GM23338 (cell line): ENCODE results near the gene APOL6. TPM values are rescaled to one million over a fixed set of nuclear protein-coding genes. Genes with fewer than 3 reads are reported as not detected.

Experiments
- ATAC-seq: fragments of 200-7000 bp; cut with Tn5 transposase; 3 replicates; pipeline ENCODE4 v1.9.1; 2020
- DNase-seq: peaks from one replicate; pipeline ENCODE4 v3.0.0-alpha.2; 2015; ENCODE audit warnings: low spot score
- H2AFZ ChIP-seq: fragments of 200-600 bp; sonication (generic); 2 replicates; pipeline ENCODE4 v1.8.0; 2016; ENCODE audit warnings: antibody characterized with exemption, mild to moderate bottlenecking, moderate library complexity
- H3F3A ChIP-seq: fragments of 200-600 bp; sonication (generic); replicated peaks from 2 replicates; pipeline ENCODE4 v1.8.0; 2017; ENCODE audit warnings: antibody characterized with exemption, mixed run types, low read depth
- H3K27ac ChIP-seq: fragments of 200-600 bp; sonication (generic); 2 replicates; pipeline ENCODE4 v1.6.1; 2016; ENCODE audit warnings: low read depth
- H3K27me3 ChIP-seq: fragments of 200-600 bp; sonication (generic); 2 replicates; pipeline ENCODE4 v1.8.0; 2016; ENCODE audit warnings: mild to moderate bottlenecking, mixed run types, moderate library complexity; ENCODE audit not compliant: insufficient read depth
- H3K36me3 ChIP-seq: fragments of 200-600 bp; sonication (generic); 2 replicates; pipeline ENCODE4 v1.8.0; 2016; ENCODE audit warnings: mild to moderate bottlenecking; ENCODE audit not compliant: insufficient read depth
- H3K4me1 ChIP-seq: fragments of 200-600 bp; sonication (generic); 2 replicates; pipeline ENCODE4 v1.8.0; 2016; ENCODE audit warnings: mild to moderate bottlenecking, moderate library complexity; ENCODE audit not compliant: insufficient read depth
- H3K4me2 ChIP-seq: fragments of 200-600 bp; sonication (generic); 2 replicates; pipeline ENCODE4 v1.7.1; 2017; ENCODE audit warnings: mixed run types
- H3K4me3 ChIP-seq: fragments of 200-600 bp; sonication (generic); 2 replicates; pipeline ENCODE4 v1.6.1; 2016; ENCODE audit warnings: mixed run types
- H3K79me2 ChIP-seq: fragments of 200-600 bp; sonication (generic); replicated peaks from 2 replicates; pipeline ENCODE4 v1.8.0; 2017; ENCODE audit warnings: mild to moderate bottlenecking; ENCODE audit not compliant: insufficient read depth
- H3K9me2 ChIP-seq: fragments of 200-600 bp; sonication (generic); 2 replicates; pipeline ENCODE4 v1.8.0; 2017; ENCODE audit not compliant: insufficient read depth
- H4K20me1 ChIP-seq: fragments of 200-600 bp; sonication (generic); replicated peaks from 2 replicates; pipeline ENCODE4 v1.8.0; 2017; ENCODE audit warnings: mild to moderate bottlenecking; ENCODE audit not compliant: insufficient read depth
- H3K27ac Mint-ChIP-seq: 2 replicates; pipeline ENCODE4 v1.8.0; 2020; ENCODE audit warnings: inconsistent platforms, mild to moderate bottlenecking, moderate library complexity, mixed read lengths
- H3K27me3 Mint-ChIP-seq: 3 replicates; pipeline ENCODE4 v1.8.0; 2022; ENCODE audit warnings: low read depth, mild to moderate bottlenecking, moderate library complexity, mixed read lengths, inconsistent platforms; ENCODE audit not compliant: insufficient read depth, poor library complexity
- H3K36me3 Mint-ChIP-seq: 3 replicates; pipeline ENCODE4 v1.8.0; 2021; ENCODE audit warnings: low read depth, mild to moderate bottlenecking, inconsistent platforms, moderate library complexity, mixed read lengths
- H3K4me1 Mint-ChIP-seq: 3 replicates; pipeline ENCODE4 v1.8.0; 2020; ENCODE audit warnings: mild to moderate bottlenecking, inconsistent platforms, mixed read lengths
- H3K4me3 Mint-ChIP-seq: 3 replicates; pipeline ENCODE4 v1.8.0; 2021; ENCODE audit warnings: moderate library complexity, mild to moderate bottlenecking, inconsistent platforms, mixed read lengths
- H3K9me3 Mint-ChIP-seq: 3 replicates; pipeline ENCODE4 v1.8.0; 2020; ENCODE audit warnings: moderate library complexity, mild to moderate bottlenecking, inconsistent platforms, mixed read lengths
- ETS1 ChIP-seq: IDR thresholded peaks from 2 replicates; pipeline ENCODE4 v1.6.1; 2016; ENCODE audit warnings: antibody characterized with exemption
- EZH2 ChIP-seq: fragments of 200-600 bp; sonication (generic); IDR thresholded peaks from one replicate; pipeline ENCODE4 v1.8.0; 2017; ENCODE audit warnings: antibody characterized with exemption, mild to moderate bottlenecking, low read depth; ENCODE audit not compliant: unreplicated experiment
- POLR2AphosphoS5 ChIP-seq: IDR thresholded peaks from 2 replicates; pipeline ENCODE4 v1.6.1; 2016; ENCODE audit warnings: antibody characterized with exemption, low read depth
- STAT1 ChIP-seq: IDR thresholded peaks from one replicate; pipeline ENCODE4 v1.6.1; 2016; ENCODE audit warnings: antibody characterized with exemption; ENCODE audit not compliant: unreplicated experiment
- polyA plus RNA-seq: library from polyadenylated mRNA; unstranded; fragments of >200 nt; fragmentation: Nextera tagmentation; extraction: Ambion mirVana; gene quantifications from 2 replicates; pipeline ENCODE4 v1.2.1, GENCODE V29; 2016
- total RNA-seq: library from RNA; depleted of rRNA; stranded (reverse); fragments of >200 nt; shearing (Covaris generic); gene quantifications from 2 replicates; pipeline ENCODE4 v1.2.3, GENCODE V29; 2014
- TF ChIP-seq, protein P1 (sequence below): IDR thresholded peaks from one replicate; pipeline ENCODE4 v1.6.1; 2018; ENCODE audit warnings: antibody characterized with exemption; ENCODE audit not compliant: unreplicated experiment
- TF ChIP-seq, protein P2 (sequence below), 2 experiments: fragments of 200-600 bp in 1 of 2; sonication (generic) in 1 of 2; conservative IDR thresholded peaks; 2 replicates each; pipeline versions ENCODE4 v1.5.1 to v1.6.1; 2016 to 2017; ENCODE audit warnings: antibody characterized with exemption in 2 of 2, low read depth in 2 of 2, mild to moderate bottlenecking in 2 of 2, moderate library complexity in 1 of 2

APOL6 gene
- total and polyA plus RNA-seq, 2 experiments from 2014 or later = 0.10 to 0.14 TPM

GRCh38 chr22:35625763-35626432, 22.3 kb upstream of the APOL6 start (continued):
- no peak for TF ChIP-seq ETS1

DNA sequence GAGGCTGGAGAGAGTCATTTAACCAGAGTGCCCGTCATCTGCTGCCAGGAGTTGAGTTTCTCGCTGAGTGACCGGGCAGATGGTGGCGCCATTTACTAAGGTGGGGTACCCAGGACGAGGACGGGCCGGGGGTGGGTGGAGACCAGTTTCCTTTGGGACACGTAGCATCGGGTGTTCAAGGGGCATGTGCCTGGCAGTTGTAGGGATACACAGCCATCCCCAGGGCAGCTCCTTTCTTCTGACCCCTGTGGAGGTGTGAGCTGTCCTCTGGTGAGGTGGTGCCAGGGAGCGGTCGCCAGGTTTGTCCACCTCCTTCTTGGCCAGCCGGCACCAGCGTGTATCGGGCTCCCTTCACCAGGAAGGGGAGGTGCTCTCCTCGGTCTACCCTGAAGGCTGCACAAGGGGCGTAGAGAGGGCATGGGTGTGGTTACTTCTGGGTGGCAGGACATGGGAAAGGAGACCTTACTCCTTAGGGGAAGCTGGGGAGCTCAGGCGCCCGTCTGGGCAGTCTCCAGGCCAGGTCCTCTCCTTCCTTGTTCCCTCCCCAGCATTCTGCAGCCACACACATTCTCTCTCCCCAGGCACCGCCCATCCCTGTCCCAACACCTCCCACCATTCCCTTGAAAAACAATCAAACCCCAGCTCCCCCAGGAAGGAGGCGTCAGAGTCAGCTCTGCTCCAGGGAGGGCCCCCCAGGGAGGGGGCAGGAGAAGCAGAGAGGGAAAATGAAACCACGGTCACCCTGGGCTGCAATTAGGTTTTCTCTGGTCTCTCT, 20.8 kb upstream of the APOL6 start:
- ATAC-seq (peak; percentile 69), DNase-seq (peak; percentile 85)
- Mint-ChIP-seq H3K27me3 (peaks cover 20% of the 10 kb centered on the region), H3K36me3 (no peaks in the 10 kb centered on the region; the same call in 2 of the 3 replicates), H3K4me3 (peak overlapping the region; percentile 78), H3K4me1 (peaks cover 29% of the 10 kb centered on the region), H3K27ac (no peak overlapping the region), H3K9me3 (peaks cover 2% of the 10 kb centered on the region; the same call in 2 of the 3 replicates)
- H2AFZ ChIP-seq = peak overlapping the region; percentile 97
- H3K4me1 ChIP-seq = peaks cover 4% of the 10 kb centered on the region; the same call in 1 of the 2 replicates
- no peaks in the 10 kb centered on the region for H4K20me1 ChIP-seq
- no peaks in the 10 kb centered on the region for H3K9me2 ChIP-seq
- no peaks in the 10 kb centered on the region for H3K36me3 ChIP-seq
- H3K4me2 ChIP-seq = peak overlapping the region; percentile 94
- peak overlapping the region; percentile 42; the same call in 1 of the 2 replicates for H3K27ac ChIP-seq
- no peaks in the 10 kb centered on the region for H3F3A ChIP-seq
- TF ChIP-seq EZH2 (no peak), STAT1 (no peak), POLR2AphosphoS5 (peak; percentile 53; the same call in 1 of the 2 replicates)
- TF ChIP-seq, protein P1, sequence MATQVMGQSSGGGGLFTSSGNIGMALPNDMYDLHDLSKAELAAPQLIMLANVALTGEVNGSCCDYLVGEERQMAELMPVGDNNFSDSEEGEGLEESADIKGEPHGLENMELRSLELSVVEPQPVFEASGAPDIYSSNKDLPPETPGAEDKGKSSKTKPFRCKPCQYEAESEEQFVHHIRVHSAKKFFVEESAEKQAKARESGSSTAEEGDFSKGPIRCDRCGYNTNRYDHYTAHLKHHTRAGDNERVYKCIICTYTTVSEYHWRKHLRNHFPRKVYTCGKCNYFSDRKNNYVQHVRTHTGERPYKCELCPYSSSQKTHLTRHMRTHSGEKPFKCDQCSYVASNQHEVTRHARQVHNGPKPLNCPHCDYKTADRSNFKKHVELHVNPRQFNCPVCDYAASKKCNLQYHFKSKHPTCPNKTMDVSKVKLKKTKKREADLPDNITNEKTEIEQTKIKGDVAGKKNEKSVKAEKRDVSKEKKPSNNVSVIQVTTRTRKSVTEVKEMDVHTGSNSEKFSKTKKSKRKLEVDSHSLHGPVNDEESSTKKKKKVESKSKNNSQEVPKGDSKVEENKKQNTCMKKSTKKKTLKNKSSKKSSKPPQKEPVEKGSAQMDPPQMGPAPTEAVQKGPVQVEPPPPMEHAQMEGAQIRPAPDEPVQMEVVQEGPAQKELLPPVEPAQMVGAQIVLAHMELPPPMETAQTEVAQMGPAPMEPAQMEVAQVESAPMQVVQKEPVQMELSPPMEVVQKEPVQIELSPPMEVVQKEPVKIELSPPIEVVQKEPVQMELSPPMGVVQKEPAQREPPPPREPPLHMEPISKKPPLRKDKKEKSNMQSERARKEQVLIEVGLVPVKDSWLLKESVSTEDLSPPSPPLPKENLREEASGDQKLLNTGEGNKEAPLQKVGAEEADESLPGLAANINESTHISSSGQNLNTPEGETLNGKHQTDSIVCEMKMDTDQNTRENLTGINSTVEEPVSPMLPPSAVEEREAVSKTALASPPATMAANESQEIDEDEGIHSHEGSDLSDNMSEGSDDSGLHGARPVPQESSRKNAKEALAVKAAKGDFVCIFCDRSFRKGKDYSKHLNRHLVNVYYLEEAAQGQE = no peak
- TF ChIP-seq, protein P2, sequence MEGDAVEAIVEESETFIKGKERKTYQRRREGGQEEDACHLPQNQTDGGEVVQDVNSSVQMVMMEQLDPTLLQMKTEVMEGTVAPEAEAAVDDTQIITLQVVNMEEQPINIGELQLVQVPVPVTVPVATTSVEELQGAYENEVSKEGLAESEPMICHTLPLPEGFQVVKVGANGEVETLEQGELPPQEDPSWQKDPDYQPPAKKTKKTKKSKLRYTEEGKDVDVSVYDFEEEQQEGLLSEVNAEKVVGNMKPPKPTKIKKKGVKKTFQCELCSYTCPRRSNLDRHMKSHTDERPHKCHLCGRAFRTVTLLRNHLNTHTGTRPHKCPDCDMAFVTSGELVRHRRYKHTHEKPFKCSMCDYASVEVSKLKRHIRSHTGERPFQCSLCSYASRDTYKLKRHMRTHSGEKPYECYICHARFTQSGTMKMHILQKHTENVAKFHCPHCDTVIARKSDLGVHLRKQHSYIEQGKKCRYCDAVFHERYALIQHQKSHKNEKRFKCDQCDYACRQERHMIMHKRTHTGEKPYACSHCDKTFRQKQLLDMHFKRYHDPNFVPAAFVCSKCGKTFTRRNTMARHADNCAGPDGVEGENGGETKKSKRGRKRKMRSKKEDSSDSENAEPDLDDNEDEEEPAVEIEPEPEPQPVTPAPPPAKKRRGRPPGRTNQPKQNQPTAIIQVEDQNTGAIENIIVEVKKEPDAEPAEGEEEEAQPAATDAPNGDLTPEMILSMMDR (conservative IDR thresholded peaks at IDR 0.05; ENCODE audit: low read depth in 2 of 2) = peak; percentile 56 to 88
- peak overlapping the region; percentile 72 for H3K4me3 ChIP-seq
- H3K27me3 ChIP-seq = no peaks in the 10 kb centered on the region
- no peaks in the 10 kb centered on the region for H3K79me2 ChIP-seq
